Measurements from ENCODE around the gene ACADSB.

- TF ChIP-seq CTCF (IDR thresholded peaks at IDR 0.05; ENCODE audit: borderline replicate concordance, extremely low read depth, low read length, poor library complexity, severe bottlenecking), result peak; percentile 17
- TF ChIP-seq EZH2 (IDR thresholded peaks at IDR 0.05; ENCODE audit: borderline replicate concordance, low read depth, low read length, severe bottlenecking), result no peak
Measured at GRCh38 chr10:123101872-123102271, 93.1 kb downstream of the ACADSB start.

Measured in DND-41 (cell line).